Spleen (tissue), 11 donors: ENCODE measurements around the gene B4GALT4. TPM values are rescaled to one million over a fixed set of nuclear protein-coding genes. Genes with fewer than 3 reads are reported as not detected.
"Not testable (repeated sequence)": the region's sequence is repeated elsewhere in the genome, so short reads cannot be mapped to it uniquely, and the experiment has no call there.

Experiments
- DNase-seq: peaks from one replicate; pipeline ENCODE4 v3.0.0-alpha.2; 2020
- H3K27ac ChIP-seq, 8 donors: fragments of 200-600 bp; sonication (generic) in 7 of 8; 1 replicate in 4 of 8; 2 replicates in 4 of 8; pipeline versions ENCODE4 v1.5.0 to v1.8.0; 2016 to 2021; ENCODE audit warnings: inconsistent platforms in 4 of 8, mild to moderate bottlenecking in 4 of 8, moderate library complexity in 1 of 8
- H3K27me3 ChIP-seq, 7 donors: fragments of 200-600 bp; sonication (generic) in 6 of 7; replicated peaks in 1 of 7; 1 replicate in 4 of 7; 2 replicates in 3 of 7; pipeline versions ENCODE4 v1.5.0 to v1.8.0; 2016 to 2021; ENCODE audit warnings: inconsistent platforms in 3 of 7, mild to moderate bottlenecking in 1 of 7
- H3K36me3 ChIP-seq, 6 donors: fragments of 200-600 bp; sonication (generic) in 5 of 6; 1 replicate in 4 of 6; 2 replicates in 2 of 6; pipeline versions ENCODE4 v1.5.0 to v1.8.0; 2016 to 2021; ENCODE audit warnings: inconsistent platforms in 2 of 6
- H3K4me1 ChIP-seq, 6 donors: fragments of 200-600 bp; sonication (generic) in 5 of 6; 1 replicate in 3 of 6; 2 replicates in 3 of 6; pipeline versions ENCODE4 v1.5.0 to v1.8.0; 2016 to 2021; ENCODE audit warnings: inconsistent platforms in 3 of 6
- H3K4me3 ChIP-seq, 8 donors: fragments of 200-600 bp; sonication (generic) in 7 of 8; 1 replicate in 4 of 8; 2 replicates in 4 of 8; pipeline versions ENCODE4 v1.5.0 to v1.8.0; 2016 to 2021; ENCODE audit warnings: inconsistent platforms in 4 of 8, mild to moderate bottlenecking in 4 of 8, moderate library complexity in 2 of 8
- H3K9me3 ChIP-seq, 8 donors: fragments of 200-600 bp; sonication (generic) in 7 of 8; 1 replicate in 4 of 8; 2 replicates in 4 of 8; pipeline versions ENCODE4 v1.5.0 to v1.8.0; 2016 to 2021; ENCODE audit warnings: inconsistent platforms in 4 of 8
- CTCF ChIP-seq, 11 experiments: fragments of 200-600 bp in 7 of 11; fragments of 450-650 bp in 4 of 11; sonication (generic) in 4 of 11; IDR thresholded peaks in 8 of 11; conservative IDR thresholded peaks in 3 of 11; 1 replicate in 7 of 11; 2 replicates in 4 of 11; pipeline versions ENCODE4 v1.4.0 to v1.8.0; 2016 to 2021; ENCODE audit warnings: antibody characterized with exemption in 11 of 11, inconsistent platforms in 4 of 11, mild to moderate bottlenecking in 1 of 11
- POLR2A ChIP-seq, 3 donors: fragments of 450-650 bp; IDR thresholded peaks; one replicate each; pipeline ENCODE4 v1.5.1; 2017; ENCODE audit warnings: antibody characterized with exemption in 3 of 3, mild to moderate bottlenecking in 1 of 3
- POLR2AphosphoS5 ChIP-seq, 3 donors: sonication (generic); formaldehyde crosslinking; IDR thresholded peaks; one replicate each; pipeline ENCODE4 v1.5.1; 2017; ENCODE audit warnings: antibody characterized with exemption in 3 of 3
- WGBS, 5 donors: extraction: QIAGEN DNeasy Blood & Tissue Kit in 3 of 5; methylation state at CpG; one replicate each; pipeline versions ENCODE4 v1.1.5 to v1.1.7; 2013 to 2018; 5-methylcytosine and 5-hydroxymethylcytosine counted together
- intact Hi-C: fragments of 100-400 bp; cut with DNase I; formaldehyde crosslinking; loops from one replicate; pipeline ENCODE4 v1.15.0; 2023; ENCODE audit warnings: low total_unique reads
- polyA plus RNA-seq, 3 donors: library from polyadenylated mRNA; stranded (reverse); fragments of 200-250 nt; gene quantifications; one replicate each; pipeline ENCODE4 v1.2.1, GENCODE V29; 2013
- total RNA-seq, 7 donors: library from RNA; depleted of rRNA in 3 of 7; stranded (reverse); fragments of >200 nt in 3 of 7; fragmentation: NEBNext Ultra II Directional in 4 of 7; extraction: Animal tissue kit (Norgen Biotek cat#: 25700) in 4 of 7; gene quantifications; one replicate each; pipeline versions ENCODE4 v1.1.0 to v1.2.1, GENCODE V29; 2016 to 2021
- donor health status: healthy with polysubstance abuse.
- donor health status: DM: no; HTN: no; CAD: no; lungs with moderate emphysema.
- donor health status: DM: no; HTN: no; CAD: no.
- donor health status: Bipolar disorder and iron deficiency.
- donor health status: healthy.
- donor health status: DM: no; HTN: no; CAD: no.
- donor health status: DM: yes; HTN: yes; CAD: no.

The B4GALT4 gene
- total and polyA plus RNA-seq, 10 donors: 7.6 to 26.2 (median 15.2) TPM

GRCh38 chr3:119279584-119280243, 39.0 kb upstream of the B4GALT4 start:
- 58 to 71% (median 65%) methylated on average over 5 of the region's 5 CpGs for WGBS, 5 donors
- H3K36me3 ChIP-seq: no peaks in the 10 kb centered on the region
- intact Hi-C loops: loop anchor here (5.0 to 10.0 kb wide), 2 partner anchors 75 to 403 kb away; no protein-coding TSS in a partner anchor
- H3K9me3 ChIP-seq: peaks cover 0 to 26% (median 23%) of the 10 kb centered on the region in 8 donors
- no peak for TF ChIP-seq POLR2A (IDR thresholded peaks at IDR 0.05)
- no peak for TF ChIP-seq POLR2AphosphoS5 (IDR thresholded peaks at IDR 0.05)
- no peak for TF ChIP-seq CTCF (IDR thresholded peaks at IDR 0.05 in 8 of 11, conservative IDR thresholded peaks at IDR 0.05 in 3 of 11)
- H3K27me3 ChIP-seq: no peaks in the 10 kb centered on the region
- H3K4me1 ChIP-seq: peaks cover 0 to 20% (median 0%) of the 10 kb centered on the region in 6 donors
- no peak overlapping the region for H3K4me3 ChIP-seq
- peak overlapping the region; percentile 5 to 75 (median 68) for H3K27ac ChIP-seq
- no peak for DNase-seq

- peak overlapping the region in 7 of 8 donors; percentile 38 to 75 (median 71) for H3K27ac ChIP-seq
- intact Hi-C loops: loop anchor here (5.0 to 10.0 kb wide), 2 partner anchors 76 to 403 kb away; no protein-coding TSS in a partner anchor
- H3K36me3 ChIP-seq: no peaks in the 10 kb centered on the region
- peaks cover 0 to 20% (median 0%) of the 10 kb centered on the region in 6 donors for H3K4me1 ChIP-seq
- DNase-seq: peak; percentile 66
- H3K27me3 ChIP-seq: no peaks in the 10 kb centered on the region
- TF ChIP-seq POLR2AphosphoS5 (IDR thresholded peaks at IDR 0.05) (peak in 2 of 3 donors; percentile 9 to 30), CTCF (IDR thresholded peaks at IDR 0.05 in 8 of 11, conservative IDR thresholded peaks at IDR 0.05 in 3 of 11) (no peak), POLR2A (IDR thresholded peaks at IDR 0.05) (no peak)
- WGBS, 5 donors: 62 to 77% (median 63%) methylated on average over 6 of the region's 6 CpGs
- no peak overlapping the region for H3K4me3 ChIP-seq
- peaks cover 0 to 26% (median 23%) of the 10 kb centered on the region in 8 donors for H3K9me3 ChIP-seq
Observed at GRCh38 chr3:119279101-119279554, 38.5 kb upstream of the B4GALT4 start.

- H3K4me1 ChIP-seq: peaks cover 0 to 20% (median 0%) of the 10 kb centered on the region in 6 donors
- 82 to 94% (median 89%) methylated on average over 5 of the region's 5 CpGs for WGBS, 5 donors
- no peak overlapping the region for H3K27ac ChIP-seq
- peaks cover 0 to 4% (median 3%) of the 10 kb centered on the region in 8 donors for H3K9me3 ChIP-seq
- no peak overlapping the region for H3K4me3 ChIP-seq
- H3K36me3 ChIP-seq: no peaks in the 10 kb centered on the region
- DNase-seq: no peak
- TF ChIP-seq POLR2A (IDR thresholded peaks at IDR 0.05) (no peak), POLR2AphosphoS5 (IDR thresholded peaks at IDR 0.05) (no peak), CTCF (IDR thresholded peaks at IDR 0.05 in 8 of 11, conservative IDR thresholded peaks at IDR 0.05 in 3 of 11) (no peak)
- H3K27me3 ChIP-seq: no peaks in the 10 kb centered on the region
- intact Hi-C loops: loop anchor here (5.0 to 10.0 kb wide), 2 partner anchors 78 to 406 kb away; no protein-coding TSS in a partner anchor
Observed at GRCh38 chr3:119276680-119277079, 36.0 kb upstream of the B4GALT4 start.

GRCh38 chr3:119270212-119270611, 29.5 kb upstream of the B4GALT4 start:
- intact Hi-C loops: loop anchor here (10.0 kb wide), 1 partner anchor 85 kb away; no protein-coding TSS in a partner anchor
- not testable (repeated sequence) for H3K27ac ChIP-seq, H3K36me3 ChIP-seq, H3K9me3 ChIP-seq, H3K4me3 ChIP-seq, H3K27me3 ChIP-seq, H3K4me1 ChIP-seq, DNase-seq
- 71 to 94% (median 79%) methylated on average over 2 of the region's 2 CpGs for WGBS, 5 donors
